ENCODE measurements around the gene FARP2. TPM values are rescaled to one million over a fixed set of nuclear protein-coding genes. Genes with fewer than 3 reads are reported as not detected.
"Not testable (repeated sequence)": the region's sequence is repeated elsewhere in the genome, so short reads cannot be mapped to it uniquely, and the experiment has no call there.

FARP2 gene
- total RNA-seq, 1 donor from 2014 or later, result 23.5 TPM

- intact Hi-C loops (cut with micrococcal nuclease), result loop anchor here (5.0 to 10.0 kb wide), 4 partner anchors 83 to 925 kb away; partner anchors contain the start of genes ATG4B, DTYMK, GPC1 and THAP4
Observed at GRCh38 chr2:241359481-241360045, 3.5 kb downstream of the FARP2 start.

DNA sequence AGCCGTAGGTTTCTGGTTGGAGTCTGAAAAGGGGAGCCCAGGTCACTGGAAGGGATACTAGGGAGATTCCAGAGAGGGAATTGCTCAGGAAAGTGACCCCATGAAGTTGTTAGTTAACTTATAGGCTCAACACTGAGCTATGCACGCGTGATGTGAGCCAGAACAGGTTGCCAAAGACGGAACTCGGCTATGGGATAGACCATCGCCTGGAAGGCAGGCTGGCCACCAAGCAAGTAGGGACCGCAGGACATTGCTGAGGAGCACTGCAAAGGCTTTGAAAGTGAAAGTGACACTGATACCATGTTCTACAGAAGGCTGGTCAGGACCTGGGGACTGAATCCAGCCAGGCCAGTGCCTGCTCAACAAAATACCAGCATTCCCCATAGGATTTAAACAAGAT, 7.3 kb downstream of the FARP2 start:
- intact Hi-C loops (cut with micrococcal nuclease), result no loop called here

DNA sequence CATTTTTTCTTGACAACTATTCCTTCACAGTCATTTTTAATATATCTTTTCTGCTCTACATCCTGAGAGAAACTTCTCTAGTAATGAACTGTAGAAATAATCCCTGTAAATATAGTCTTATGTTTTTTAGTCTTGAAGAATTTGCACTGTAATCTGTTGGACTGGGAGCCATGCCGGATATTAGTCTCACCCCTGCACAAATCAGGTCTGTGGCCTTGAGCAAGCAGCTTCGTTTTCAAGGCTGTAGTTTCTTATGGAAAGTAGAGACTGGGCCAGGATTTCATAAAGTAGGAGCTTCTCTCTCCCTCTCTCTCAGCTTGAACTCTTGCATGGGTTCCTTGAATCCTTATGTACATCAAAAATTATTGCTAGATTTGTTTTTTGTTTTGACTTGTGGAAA, 8.7 kb downstream of the FARP2 start:
- intact Hi-C loops (cut with micrococcal nuclease), result no loop called here

DNA sequence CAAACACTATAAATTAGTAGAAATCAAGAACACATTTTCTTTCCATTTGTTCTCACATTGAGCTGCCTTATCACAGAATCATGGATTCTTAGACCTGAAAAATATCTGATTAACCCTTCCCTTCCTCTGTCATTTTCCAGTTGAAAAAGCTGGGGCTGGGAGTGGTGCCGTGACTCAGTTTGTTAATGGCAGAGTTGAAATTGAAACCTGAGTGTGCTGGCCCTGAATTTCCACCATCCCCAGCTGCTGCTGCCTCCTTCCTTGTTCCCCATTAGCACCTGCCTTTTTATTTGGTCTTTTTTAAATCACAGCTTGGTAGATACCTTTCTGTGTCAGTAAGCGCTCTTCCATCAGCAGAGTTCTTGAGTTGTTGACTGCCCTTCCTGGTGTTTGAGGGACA, 10.6 kb downstream of the FARP2 start:
- intact Hi-C loops (cut with micrococcal nuclease), result no loop called here

DNA sequence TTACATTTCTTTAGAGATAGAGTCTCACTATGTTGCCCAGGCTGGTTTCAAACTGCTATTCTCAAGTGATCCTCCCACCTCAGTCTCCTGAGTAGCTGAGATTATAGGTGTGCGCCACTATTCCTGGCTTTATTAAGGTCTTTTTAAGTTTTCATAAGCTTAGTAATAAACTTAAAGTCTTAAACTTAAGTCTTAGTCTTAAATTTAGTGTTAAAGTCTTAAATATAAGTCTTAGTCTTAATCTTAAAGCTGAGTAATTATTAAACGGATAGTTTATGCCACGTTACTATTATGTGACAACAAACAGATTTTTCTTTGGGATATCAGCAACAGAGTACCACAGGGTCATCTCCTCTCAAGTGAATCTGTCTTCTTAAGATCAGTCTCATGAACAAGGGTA, 12.6 kb downstream of the FARP2 start:
- intact Hi-C loops (cut with micrococcal nuclease), result no loop called here

DNA sequence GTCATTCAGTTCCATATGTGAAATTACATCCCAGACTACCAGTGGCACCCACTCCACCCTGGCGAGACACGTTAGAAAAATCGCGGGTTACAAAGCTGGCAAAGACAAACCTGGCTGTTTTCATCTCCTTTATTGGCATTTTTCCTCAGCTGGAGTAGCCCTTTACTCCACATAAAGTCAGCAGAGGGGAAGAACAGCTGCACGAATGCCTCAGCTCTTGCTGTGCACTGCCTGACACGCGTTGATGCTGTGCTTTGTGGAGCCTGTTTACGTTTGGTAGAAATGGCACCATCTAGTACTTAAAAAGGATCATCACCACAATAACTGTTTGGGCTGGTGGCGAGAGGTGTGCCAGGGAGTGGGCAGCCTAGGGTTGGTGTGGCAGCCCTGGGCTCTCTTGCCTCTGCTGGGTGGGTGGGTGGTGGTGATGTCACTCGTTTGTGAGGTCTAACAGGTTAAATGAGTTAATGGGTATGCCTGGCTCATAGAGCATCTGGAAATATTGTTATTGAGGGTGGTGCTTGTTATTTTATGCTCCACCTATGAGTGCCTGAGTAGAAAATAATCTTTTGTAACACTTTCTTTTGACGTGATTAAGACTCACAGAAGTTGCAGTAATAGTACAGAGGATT, 16.4 kb downstream of the FARP2 start:
- intact Hi-C loops (cut with micrococcal nuclease), result no loop called here

DNA sequence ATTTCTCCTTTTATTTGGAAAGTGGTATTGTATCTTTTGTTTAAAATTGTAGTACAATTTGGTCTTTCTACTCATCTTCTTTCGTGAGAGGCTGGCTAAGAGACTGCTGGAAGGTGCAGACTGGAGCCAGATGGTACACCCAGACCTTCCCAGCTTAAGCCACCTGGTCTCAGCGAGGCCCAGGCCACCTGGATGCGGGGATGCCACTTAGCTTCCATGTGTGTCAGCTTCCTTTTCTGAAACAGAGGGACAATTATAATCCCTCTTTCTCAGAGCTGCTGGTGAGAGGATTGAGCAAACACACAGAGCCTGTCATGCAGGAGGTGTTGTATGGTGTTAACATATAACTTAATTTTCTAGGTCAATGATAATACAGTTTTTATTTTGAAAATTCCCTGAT, 17.4 kb downstream of the FARP2 start:
- intact Hi-C loops (cut with micrococcal nuclease), result no loop called here

DNA sequence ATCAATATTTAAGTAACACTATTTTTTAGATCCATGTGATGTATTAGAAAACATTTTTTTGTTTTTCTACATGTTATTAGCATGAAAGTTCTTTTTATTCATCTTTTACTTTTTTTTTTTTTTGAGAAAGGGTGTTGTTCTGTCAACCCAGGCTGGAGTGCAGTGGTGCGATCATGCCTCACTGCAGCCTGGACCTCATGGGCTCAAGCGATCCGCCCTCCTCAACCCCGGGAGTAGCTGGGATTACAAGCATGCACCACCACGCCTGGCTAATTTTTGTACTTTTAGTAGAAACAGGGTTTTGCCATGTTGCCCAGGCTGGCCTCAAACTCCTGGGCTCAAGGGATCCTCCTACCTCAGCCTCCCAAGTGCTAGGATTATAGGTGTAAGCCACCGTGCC, 17.8 kb downstream of the FARP2 start:
- intact Hi-C loops (cut with micrococcal nuclease), result not testable (repeated sequence)

DNA sequence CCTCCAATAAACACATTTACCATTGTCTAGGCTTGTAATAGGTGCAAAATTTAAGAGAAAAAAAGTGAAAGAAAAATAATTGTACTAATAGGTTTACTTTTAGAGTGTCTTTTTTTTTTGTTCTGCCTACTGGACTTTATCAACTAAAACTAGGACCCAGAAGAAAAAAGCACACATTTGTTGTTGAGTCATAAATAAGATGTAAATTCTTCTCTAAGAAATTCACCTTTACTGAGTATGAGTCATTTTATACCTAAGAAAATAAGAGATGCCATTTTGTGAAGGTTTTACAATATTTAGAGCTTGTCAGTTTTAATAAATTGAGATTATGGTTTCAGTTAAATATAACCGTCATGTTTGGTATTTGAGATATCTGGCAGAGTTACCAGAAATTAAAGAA, 19.2 kb downstream of the FARP2 start:
- intact Hi-C loops (cut with micrococcal nuclease), result no loop called here

GRCh38 chr2:241376808-241377207, 20.7 kb downstream of the FARP2 start:
- intact Hi-C loops (cut with micrococcal nuclease), result no loop called here

DNA sequence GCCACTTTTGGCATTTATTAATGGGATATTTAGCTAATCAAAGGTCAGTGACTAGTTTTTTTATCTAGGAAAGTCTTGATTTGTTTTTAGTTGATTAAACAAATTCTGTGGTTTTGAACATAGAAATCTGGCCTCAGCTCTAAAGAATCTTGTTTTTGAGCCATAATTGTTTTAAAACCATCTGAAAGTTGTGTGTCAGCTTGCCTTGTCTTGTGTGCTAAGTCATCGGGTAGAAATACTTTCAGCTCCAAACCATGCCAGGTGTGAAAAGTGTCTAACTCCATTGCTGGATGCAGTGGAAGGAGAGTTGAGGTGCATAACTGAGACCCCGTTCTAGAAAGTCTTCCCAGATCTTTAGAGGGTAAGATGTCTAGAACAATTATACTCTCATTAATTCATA, 22.7 kb downstream of the FARP2 start:
- intact Hi-C loops (cut with micrococcal nuclease), result no loop called here

- intact Hi-C loops (cut with micrococcal nuclease), result no loop called here
Observed at GRCh38 chr2:241379481-241380480, 23.7 kb downstream of the FARP2 start.

GRCh38 chr2:241381872-241382271, 25.8 kb downstream of the FARP2 start:
- intact Hi-C loops (cut with micrococcal nuclease), result no loop called here

DNA sequence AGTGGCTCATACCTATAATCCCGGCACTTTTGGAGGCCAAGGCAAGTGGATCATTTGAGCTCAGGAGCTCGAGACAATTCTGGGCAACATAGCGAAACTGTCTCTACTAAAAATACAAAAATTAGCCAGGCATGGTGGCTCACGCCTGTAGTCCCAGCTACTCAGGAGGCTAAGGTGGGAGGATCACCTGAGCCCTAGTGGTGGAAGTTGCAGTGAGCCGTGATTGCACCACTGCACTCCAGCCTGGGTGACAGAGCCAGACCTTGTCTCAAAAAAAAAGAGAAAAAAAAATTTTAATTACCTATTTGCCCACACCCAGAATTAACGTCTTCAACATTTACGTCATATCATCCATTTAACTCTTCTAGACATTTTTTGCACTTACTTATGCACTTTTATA, 29.4 kb downstream of the FARP2 start:
- intact Hi-C loops (cut with micrococcal nuclease), result not testable (repeated sequence)

- intact Hi-C loops (cut with micrococcal nuclease), result no loop called here
Observed at GRCh38 chr2:241386519-241386918, 30.4 kb downstream of the FARP2 start.

GRCh38 chr2:241389697-241390096, 33.6 kb downstream of the FARP2 start:
- intact Hi-C loops (cut with micrococcal nuclease), result no loop called here

GRCh38 chr2:241390301-241391206, 34.5 kb downstream of the FARP2 start:
- intact Hi-C loops (cut with micrococcal nuclease), result no loop called here

GRCh38 chr2:241391892-241392665, 36.0 kb downstream of the FARP2 start:
- intact Hi-C loops (cut with micrococcal nuclease), result no loop called here

DNA sequence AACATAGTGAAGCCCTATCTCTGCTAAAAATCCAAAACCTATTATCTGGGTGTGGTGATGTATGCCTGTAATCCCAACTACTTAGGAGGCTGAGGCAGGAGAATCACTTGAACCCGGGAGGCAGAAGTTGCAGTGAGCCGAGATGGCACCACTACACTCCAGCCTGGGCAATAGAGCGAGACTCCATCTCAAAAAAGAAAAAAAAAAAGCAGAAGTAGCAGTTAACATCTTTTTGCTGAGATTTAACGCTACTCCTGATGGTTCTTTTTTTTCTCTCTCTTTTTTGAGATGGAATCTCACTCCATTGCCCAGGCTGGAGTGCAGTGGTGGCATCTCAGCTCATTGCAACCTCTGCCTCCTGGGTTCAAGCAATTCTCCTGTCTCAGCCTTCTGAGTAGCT, 36.7 kb downstream of the FARP2 start:
- intact Hi-C loops (cut with micrococcal nuclease), result not testable (repeated sequence)

GRCh38 chr2:241393524-241394196, 37.6 kb downstream of the FARP2 start:
- intact Hi-C loops (cut with micrococcal nuclease), result no loop called here
